Psoas muscle (tissue), 8 donors: Measurements from ENCODE around the gene WWOX. TPM values are rescaled to one million over a fixed set of nuclear protein-coding genes. Genes with fewer than 3 reads are reported as not detected.
"Not testable (repeated sequence)": the region's sequence is repeated elsewhere in the genome, so short reads cannot be mapped to it uniquely, and the experiment has no call there.

Experiments
- ATAC-seq, 4 donors: fragments of 200-7000 bp; cut with Tn5 transposase; one replicate each; pipeline ENCODE4 v1.9.1; 2020; ENCODE audit warnings: moderate library complexity in 3 of 4, mild to moderate bottlenecking in 2 of 4
- DNase-seq, 2 donors: peaks; one replicate each; pipeline ENCODE4 v3.0.0-alpha.2; 2020
- H3K27ac ChIP-seq: fragments of 200-600 bp; one replicate; pipeline ENCODE4 v1.8.0; 2022
- H3K27me3 ChIP-seq, 3 donors: fragments of 200-600 bp in 1 of 3; one replicate each; pipeline versions ENCODE4 v1.6.1 to v1.8.0; 2013 to 2022; ENCODE audit warnings: low read length in 2 of 3, mild to moderate bottlenecking in 2 of 3, moderate library complexity in 1 of 3; ENCODE audit not compliant: insufficient read depth in 3 of 3
- H3K36me3 ChIP-seq, 2 donors: fragments of 200-600 bp in 1 of 2; one replicate each; pipeline versions ENCODE4 v1.6.1 to v1.8.0; 2013 to 2022; ENCODE audit warnings: low read depth in 1 of 2, mild to moderate bottlenecking in 1 of 2, moderate library complexity in 1 of 2; ENCODE audit not compliant: insufficient read depth in 1 of 2
- H3K4me1 ChIP-seq: fragments of 200-600 bp; one replicate; pipeline ENCODE4 v1.8.0; 2022
- H3K4me3 ChIP-seq: fragments of 200-600 bp; one replicate; pipeline ENCODE4 v1.8.0; 2022; ENCODE audit warnings: mild to moderate bottlenecking
- H3K9me3 ChIP-seq: fragments of 200-600 bp; one replicate; pipeline ENCODE4 v1.8.0; 2022
- WGBS, 3 donors: extraction: QIAGEN DNeasy Blood & Tissue Kit; methylation state at CpG; one replicate each; pipeline versions ENCODE4 v1.1.6 to v1.1.7; 2013; 5-methylcytosine and 5-hydroxymethylcytosine counted together
- intact Hi-C, 2 donors: fragments of 100-400 bp; cut with DNase I; formaldehyde crosslinking; loops; one replicate each; pipeline versions ENCODE4 v1.11.0 to v1.14.2; 2022
- polyA plus RNA-seq, 3 donors: library from polyadenylated mRNA; stranded (reverse); fragments of 200-250 nt; gene quantifications; one replicate each; pipeline ENCODE4 v1.2.3, GENCODE V29; 2013
- total RNA-seq, 4 donors: library from RNA; stranded (reverse); fragmentation: NEBNext Ultra II Directional in 2 of 4; extraction: Animal tissue kit (Norgen Biotek cat#: 25700) in 2 of 4; gene quantifications; one replicate each; pipeline versions ENCODE4 v1.2.1 to v1.2.4, GENCODE V29; 2021 to 2023
- TF ChIP-seq, protein P1 (sequence below): fragments of 200-600 bp; IDR thresholded peaks from one replicate; pipeline ENCODE4 v1.8.0; 2022; ENCODE audit warnings: antibody characterized with exemption
- donor health status: healthy with polysubstance abuse.
- donor health status: DM: no; HTN: no; CAD: no; lungs with moderate emphysema.
- donor health status: Bipolar disorder and iron deficiency.
- donor health status: healthy.
- donor health status: DM: yes; HTN: yes; CAD: no.
- donor health status: DM: no; HTN: no; CAD: no.
- donor health status: DM: no; HTN: no; CAD: no.
- donor health status: DM: yes; HTN: yes; CAD: no.

The WWOX gene
- total and polyA plus RNA-seq, 7 donors = 3.1 to 6.6 (median 5.0) TPM

DNA sequence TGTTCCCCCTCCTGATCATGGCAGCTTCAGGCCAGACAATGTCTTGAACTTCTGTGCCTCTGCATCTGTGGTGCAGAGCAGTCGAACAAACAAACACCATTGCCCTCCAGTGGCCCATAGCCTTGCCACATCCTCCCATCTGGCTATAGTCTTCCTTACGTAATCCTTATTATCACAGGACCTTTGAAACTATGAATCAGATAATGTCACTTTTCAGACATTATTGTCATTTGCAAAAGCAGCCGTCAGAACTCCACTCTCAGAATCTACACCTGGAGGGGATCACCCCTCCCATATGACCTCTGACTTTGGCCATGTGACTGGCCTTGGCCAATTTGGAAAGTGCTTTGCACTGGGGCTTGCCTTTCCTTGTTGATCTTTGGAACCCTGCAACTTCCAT lies 1113.8 kb downstream of the WWOX start:
- DNase-seq = no peak
- TF ChIP-seq, protein P1, sequence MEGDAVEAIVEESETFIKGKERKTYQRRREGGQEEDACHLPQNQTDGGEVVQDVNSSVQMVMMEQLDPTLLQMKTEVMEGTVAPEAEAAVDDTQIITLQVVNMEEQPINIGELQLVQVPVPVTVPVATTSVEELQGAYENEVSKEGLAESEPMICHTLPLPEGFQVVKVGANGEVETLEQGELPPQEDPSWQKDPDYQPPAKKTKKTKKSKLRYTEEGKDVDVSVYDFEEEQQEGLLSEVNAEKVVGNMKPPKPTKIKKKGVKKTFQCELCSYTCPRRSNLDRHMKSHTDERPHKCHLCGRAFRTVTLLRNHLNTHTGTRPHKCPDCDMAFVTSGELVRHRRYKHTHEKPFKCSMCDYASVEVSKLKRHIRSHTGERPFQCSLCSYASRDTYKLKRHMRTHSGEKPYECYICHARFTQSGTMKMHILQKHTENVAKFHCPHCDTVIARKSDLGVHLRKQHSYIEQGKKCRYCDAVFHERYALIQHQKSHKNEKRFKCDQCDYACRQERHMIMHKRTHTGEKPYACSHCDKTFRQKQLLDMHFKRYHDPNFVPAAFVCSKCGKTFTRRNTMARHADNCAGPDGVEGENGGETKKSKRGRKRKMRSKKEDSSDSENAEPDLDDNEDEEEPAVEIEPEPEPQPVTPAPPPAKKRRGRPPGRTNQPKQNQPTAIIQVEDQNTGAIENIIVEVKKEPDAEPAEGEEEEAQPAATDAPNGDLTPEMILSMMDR = no peak
- WGBS, 3 donors = 66 to 84% (median 75%) methylated on average over 3 of the region's 3 CpGs
- H3K9me3 ChIP-seq = no peaks in the 10 kb centered on the region
- no peaks in the 10 kb centered on the region for H3K36me3 ChIP-seq
- intact Hi-C loops = no loop called here
- no peak overlapping the region for H3K4me3 ChIP-seq
- no peak overlapping the region for H3K27ac ChIP-seq
- no peak for ATAC-seq
- H3K4me1 ChIP-seq = peaks cover 4% of the 10 kb centered on the region
- H3K27me3 ChIP-seq = no peaks in the 10 kb centered on the region

DNA sequence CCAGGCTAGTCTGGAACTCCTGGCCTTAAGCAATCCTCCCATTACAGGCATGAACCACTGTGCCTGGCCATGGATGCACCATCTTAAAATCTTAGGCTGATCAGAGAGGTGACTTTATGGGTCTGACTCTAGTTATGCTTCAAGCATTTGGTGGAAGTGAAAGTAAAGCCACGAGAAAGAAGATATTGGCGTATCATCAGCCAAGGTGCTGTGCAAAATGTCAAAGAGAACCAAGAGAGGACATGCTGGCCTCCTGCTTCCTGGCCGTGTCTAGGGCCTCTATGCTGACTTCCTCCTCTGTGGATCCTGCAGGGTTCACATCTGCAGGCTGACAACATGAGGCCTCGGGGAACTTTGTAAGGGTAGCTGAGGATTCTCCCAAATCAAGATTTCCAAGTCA lies 1115.8 kb downstream of the WWOX start:
- Histone ChIP-seq H3K27ac (no peak overlapping the region), H3K4me1 (peaks cover 4% of the 10 kb centered on the region), H3K36me3 (no peaks in the 10 kb centered on the region), H3K4me3 (no peak overlapping the region), H3K9me3 (no peaks in the 10 kb centered on the region), H3K27me3 (no peaks in the 10 kb centered on the region)
- no peak for ATAC-seq
- 68 to 93% (median 68%) methylated on average over 4 of the region's 4 CpGs for WGBS, 3 donors
- intact Hi-C loops = no loop called here
- TF ChIP-seq, protein P1 = no peak
- DNase-seq = no peak

DNA sequence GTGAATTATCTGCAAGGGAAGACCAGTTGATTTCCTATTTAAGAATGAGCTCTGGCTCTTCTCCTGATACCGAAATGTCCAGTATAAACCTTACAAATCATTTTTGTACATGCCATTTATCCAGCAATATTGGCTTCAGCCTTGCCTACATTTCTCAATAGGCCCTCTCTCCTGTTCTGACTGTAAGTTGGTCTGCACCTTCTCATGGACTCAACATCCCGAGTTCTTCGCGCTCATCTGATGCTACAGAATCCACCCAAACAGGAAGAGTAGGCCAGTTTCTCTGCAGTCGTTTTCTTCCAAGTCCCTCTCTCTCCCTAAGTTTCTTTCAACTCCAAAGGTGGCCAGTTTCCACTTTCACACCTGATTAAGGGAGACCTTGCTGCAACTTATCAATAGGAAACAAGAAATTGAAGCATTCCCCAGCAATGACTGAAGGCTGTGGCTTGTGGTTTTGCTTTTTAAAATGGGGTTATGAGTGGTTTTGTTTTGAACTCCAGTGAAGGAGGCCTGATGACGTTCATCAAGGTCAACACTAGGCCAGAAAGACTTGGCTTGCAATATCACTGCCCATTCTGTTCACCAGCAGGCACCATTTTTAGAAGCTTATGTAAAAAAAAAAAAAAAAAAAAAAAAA lies 1118.0 kb downstream of the WWOX start:
- ATAC-seq (no peak), DNase-seq (no peak)
- TF ChIP-seq, protein P1 = no peak
- Histone ChIP-seq H3K4me1 (no peaks in the 10 kb centered on the region), H3K27me3 (no peaks in the 10 kb centered on the region), H3K27ac (no peak overlapping the region), H3K36me3 (no peaks in the 10 kb centered on the region), H3K9me3 (no peaks in the 10 kb centered on the region), H3K4me3 (no peak overlapping the region)
- 80 to 86% (median 83%) methylated on average over 6 of the region's 6 CpGs for WGBS, 3 donors
- intact Hi-C loops = no loop called here

DNA sequence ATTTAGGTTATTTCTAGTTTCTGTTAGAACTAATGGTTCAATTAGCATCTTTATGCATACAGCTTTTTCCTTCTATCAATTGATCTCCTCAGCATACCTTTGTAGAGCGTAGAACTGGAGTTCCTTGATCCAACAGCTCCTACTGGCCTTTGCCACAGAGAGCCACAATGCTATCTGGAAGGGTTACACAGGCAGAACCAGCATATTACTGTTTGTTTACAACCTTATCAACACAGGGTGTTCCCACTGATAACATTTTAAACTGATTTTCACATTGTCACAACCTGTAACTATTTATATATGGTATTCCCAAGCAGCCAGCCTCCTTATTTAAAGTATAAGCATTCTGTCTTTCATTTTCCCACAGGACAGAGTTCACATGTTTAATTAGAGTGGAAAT lies 1118.9 kb downstream of the WWOX start:
- H3K4me3 ChIP-seq = no peak overlapping the region
- no peak for ATAC-seq
- no peaks in the 10 kb centered on the region for H3K27me3 ChIP-seq
- no peaks in the 10 kb centered on the region for H3K4me1 ChIP-seq
- intact Hi-C loops = no loop called here
- H3K9me3 ChIP-seq = no peaks in the 10 kb centered on the region
- TF ChIP-seq, protein P1 = no peak
- H3K36me3 ChIP-seq = no peaks in the 10 kb centered on the region
- no peak for DNase-seq
- 94 to 96% (median 96%) methylated on average over 1 of the region's 1 CpG for WGBS, 3 donors
- no peak overlapping the region for H3K27ac ChIP-seq

DNA sequence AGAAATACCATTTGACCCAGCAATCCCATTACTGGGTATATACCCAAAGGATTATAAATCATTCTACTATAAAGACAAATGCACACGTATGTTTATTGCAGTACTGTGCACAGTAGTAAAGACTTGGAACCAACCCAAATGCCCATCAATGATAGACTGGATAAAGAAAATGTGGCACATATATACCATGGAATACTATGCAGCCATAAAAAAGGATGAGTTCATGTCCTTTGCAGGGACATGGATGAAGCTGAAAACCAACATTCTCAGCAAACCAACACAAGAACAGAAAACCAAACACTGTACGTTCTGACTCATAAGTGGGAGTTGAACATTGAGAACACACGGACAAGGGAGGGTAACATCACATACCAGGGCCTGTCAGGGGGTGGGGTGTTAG lies 1126.5 kb downstream of the WWOX start:
- H3K27ac ChIP-seq, DNase-seq, H3K4me1 ChIP-seq, H3K36me3 ChIP-seq, H3K9me3 ChIP-seq, H3K27me3 ChIP-seq, H3K4me3 ChIP-seq, intact Hi-C loops, ATAC-seq: not testable (repeated sequence)
- 92 to 97% (median 93%) methylated on average over 3 of the region's 3 CpGs for WGBS, 3 donors
